HG03439 (cell line): Measurements from ENCODE around the gene NDFIP2.
"Not testable (repeated sequence)": the region's sequence is repeated elsewhere in the genome, so short reads cannot be mapped to it uniquely, and the experiment has no call there.

ENCODE experiments used
- ATAC-seq: cut with Tn5 transposase; IDR thresholded peaks from one replicate; pipeline ENCODE4 v1.9.1; 2021; ENCODE audit warnings: mild to moderate bottlenecking, moderate library complexity; ENCODE audit not compliant: unreplicated experiment

Gene NDFIP2

DNA sequence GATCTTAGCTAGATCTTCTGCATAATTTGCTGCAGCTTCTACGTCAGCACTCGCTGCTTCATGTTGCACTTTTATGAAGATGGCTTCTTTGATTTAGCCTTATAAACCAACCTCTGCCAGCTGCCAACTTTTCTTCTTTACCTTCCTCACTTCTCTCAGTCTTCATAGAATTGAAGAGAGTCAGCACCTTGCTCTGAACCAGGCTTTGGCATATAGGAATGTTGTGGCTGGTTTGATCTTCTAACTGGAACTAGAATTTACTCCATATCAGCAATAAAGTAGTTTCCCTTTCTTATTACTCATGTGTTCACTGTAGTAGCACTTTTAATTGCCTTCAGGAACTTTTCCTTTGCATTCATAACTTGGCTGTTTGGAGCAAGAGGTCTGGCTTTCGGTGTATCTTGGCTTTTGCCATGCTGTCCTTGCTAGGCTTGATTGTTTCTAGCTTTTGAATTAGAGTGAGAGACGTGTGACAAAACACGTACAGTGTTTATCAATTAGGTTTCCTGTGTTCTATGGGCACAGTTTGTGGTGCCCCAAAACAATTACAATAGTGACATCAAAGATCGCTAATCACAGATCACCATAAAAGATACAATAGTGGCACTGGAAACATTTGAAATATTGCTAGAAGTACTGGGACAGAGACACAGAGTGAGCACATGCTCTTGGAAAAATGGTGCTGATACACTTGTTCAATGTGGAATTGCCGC, 50.7 kb downstream of the NDFIP2 start:
- no peak for ATAC-seq

DNA sequence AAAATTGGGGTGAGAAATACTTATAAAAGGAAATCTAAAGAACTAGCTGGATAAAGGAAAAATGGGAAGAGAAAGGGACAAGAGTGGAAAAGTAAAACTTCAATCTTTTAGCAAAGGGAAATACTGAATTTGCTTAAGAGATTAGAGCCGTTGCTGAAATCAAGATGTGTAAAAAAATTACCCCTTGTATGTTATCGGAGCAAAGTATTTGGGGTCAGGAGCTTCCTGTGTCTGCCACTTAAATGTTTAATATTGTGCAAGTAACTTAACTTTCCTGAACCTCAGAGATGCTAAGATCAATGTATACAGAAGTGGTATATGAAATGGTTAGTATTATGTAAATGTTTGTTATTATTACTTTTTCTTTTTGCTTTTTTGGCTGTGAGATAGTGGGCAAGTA, 51.6 kb downstream of the NDFIP2 start:
- no peak for ATAC-seq

DNA sequence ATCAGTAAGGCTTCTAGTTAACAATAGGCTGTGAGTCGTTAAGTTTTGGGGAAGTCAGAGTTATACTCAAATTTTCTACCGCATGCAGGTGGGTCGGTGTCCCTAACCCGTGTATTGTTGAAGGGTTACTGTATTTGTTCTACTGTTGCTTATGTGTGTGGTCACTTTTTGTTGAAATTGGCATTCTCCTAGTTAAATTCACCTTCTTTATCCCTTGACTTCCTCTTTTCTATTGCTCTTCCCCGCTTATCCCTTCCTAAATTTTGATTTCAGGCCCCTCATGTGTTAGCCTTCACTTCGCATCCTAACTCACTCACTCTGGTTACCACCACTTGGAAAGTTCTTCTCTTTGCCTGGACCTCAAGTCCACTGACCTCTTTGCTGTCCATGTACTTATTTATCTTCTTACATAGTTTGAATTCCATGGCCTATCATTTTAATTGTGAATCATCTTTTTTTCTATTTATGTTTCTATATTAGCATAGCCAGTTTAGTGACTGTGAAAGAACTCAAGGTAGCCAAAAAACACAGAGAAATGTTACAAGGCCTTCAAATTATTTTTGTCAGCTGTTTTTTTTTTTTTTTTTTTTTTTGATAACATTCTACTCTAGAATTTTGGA, 52.9 kb downstream of the NDFIP2 start:
- no peak for ATAC-seq

DNA sequence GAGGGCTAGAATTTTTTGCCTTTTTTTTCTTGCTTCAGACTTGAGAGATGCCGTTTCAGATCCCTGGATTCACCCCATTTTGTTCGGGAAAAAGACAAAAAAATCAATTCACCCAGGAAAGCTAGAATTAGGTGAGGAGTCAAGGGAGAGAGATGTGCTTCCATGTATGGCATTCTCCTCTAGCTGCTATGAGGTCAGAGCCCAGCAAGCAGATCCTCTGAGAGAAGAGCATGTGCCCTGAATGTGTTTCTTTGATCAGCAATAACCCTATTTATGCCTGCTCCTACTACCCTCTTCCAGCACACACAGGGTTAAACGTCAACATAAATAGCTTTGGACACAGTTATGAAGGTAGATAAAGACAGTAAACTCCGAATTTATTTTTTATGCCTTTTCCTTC, 53.6 kb downstream of the NDFIP2 start:
- ATAC-seq: no peak

DNA sequence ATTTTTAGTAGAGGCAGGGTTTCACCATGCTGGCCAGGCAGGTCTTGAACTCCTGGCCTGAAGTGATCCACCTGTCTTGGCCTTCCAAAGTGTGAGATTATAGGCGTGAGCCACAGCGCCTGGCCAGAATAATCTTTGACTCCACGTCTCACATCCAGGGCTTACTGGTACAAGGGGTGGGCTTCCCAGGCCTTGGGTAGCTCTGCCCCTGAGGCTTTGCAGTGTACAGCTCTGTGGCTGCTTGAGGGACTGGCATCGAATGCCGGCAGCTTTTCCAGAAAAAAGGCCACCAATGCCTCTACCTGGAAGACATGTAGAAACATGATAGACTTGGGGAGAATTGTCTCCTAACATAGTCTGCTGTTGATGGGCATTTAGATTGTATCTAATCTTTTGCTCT, 57.8 kb downstream of the NDFIP2 start:
- ATAC-seq: no peak

DNA sequence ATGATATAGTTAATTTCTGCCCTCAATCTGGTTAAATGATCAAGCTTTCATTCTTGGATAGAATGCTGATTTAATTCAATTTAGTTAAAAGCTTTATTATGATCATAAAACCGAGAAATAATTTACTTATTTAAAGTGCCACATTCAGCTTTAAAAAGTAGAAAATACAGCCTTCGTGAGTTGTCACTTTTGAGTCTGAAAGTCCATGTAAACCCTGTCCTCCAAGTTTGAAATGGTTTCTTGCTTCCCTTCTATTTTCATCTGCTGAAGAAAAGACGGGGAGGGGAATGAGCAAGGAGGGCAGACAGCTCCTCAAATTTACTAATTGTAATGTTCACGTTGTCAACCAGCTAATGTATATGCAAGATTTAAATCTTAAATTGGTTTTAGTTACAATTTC, 59.5 kb downstream of the NDFIP2 start:
- ATAC-seq: no peak

DNA sequence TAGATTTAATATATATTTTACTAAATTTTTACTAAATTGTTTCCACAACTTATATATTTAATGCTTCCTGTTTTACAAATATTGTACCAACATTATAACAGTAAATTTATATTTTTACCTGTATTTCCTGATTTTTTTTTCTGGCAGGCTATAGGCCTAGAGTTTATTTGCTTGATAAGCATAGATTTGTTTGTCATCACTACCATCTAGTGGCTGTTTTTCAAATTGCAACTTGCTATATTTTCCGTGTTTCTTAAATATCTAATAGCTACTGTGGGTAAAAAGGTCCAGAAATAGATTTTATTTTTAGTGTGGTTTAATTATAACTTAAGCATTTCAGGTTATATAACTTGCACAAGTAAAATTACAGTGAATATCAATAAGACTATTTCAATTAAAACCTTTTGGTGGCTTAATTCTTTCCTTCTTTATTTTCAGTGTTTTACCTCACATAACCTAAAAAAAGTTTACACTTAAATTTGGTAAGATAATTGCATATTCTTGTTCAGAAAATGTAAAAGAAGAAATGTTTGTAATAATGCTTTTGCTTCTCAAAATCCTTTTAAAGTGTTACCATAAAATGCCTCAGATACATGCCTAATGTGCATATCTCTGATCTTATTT, 60.6 kb downstream of the NDFIP2 start:
- no peak for ATAC-seq

DNA sequence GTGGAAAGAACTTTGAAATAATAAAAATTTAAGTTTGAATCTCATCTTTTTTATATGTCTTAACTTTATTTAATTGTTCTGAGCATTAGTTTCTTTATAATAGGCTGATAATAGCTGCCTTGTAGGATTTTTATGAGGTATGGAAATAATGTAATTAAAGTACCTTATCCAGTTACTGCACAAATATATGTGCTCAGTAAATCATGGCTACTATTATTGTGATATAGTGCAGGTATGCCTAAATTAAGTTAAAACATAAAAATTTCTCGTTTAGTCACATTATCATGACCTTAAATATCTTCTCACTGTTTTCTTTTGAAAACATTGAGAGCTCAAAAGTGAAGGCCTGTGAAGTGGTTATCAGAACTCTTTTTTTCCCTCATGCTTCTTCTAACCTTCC, 62.9 kb downstream of the NDFIP2 start:
- no peak for ATAC-seq

DNA sequence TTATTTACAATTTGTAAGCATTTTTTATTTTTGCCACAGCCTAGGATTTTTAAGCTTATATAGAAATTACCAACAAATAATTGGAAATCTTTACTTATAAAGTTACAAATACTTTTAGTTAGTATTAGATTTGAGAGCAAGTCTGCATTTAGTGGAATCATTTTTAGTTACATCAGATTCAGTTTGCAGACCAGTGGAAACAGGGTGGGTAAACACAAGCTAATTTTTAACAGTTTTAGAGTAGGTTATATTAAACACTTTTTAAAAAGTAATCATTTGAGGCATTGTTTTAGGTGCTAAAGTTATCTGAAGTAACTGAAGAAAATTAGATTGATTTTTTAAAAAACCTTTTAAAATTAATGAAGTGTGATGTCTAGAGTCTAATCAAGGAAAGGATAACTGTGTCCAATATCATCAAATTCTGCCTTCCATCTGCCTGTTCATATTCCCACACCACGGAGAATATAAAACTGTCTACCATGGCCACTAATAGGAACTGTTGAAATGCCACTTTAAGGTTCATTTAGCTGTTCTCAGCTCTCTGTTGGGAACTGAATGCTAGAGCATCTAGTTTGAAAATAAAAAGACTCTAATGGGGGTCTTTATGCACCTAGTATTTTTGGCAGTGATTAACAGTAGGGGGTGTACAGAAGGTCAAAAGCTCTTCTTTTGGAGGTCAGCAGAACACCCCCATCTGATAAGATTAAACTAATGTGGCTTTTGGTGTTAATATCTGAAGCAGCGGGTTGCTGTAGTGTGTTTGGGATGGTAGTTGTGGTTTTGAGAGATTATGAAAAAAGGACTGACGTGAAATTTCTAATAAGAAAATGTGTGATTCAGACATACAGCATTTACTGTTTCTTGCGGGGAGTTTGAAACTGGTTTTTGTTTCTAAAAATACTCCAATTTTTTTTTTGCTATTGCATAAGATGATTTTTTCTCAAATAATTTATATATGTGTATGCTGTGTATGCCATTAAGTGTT, 66.5 kb downstream of the NDFIP2 start:
- ATAC-seq: no peak

DNA sequence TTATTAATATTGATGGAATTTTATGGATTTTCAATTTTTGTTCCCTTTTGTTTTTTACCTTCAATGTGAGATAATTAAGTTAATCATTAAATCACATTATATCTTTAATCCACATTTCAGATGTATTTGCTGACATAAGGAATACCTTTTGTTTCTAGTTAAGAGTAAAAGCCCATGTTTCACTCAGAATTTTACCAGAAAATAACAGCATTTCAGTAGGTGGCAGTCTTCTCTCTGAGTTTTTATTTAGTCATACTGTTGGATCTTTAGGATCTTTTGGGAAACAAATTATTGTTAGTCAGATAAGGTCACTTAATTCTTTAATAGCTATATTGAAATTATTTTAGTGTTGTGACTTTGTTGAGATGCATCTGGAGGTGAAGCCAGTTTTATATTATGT, 67.9 kb downstream of the NDFIP2 start:
- no peak for ATAC-seq

DNA sequence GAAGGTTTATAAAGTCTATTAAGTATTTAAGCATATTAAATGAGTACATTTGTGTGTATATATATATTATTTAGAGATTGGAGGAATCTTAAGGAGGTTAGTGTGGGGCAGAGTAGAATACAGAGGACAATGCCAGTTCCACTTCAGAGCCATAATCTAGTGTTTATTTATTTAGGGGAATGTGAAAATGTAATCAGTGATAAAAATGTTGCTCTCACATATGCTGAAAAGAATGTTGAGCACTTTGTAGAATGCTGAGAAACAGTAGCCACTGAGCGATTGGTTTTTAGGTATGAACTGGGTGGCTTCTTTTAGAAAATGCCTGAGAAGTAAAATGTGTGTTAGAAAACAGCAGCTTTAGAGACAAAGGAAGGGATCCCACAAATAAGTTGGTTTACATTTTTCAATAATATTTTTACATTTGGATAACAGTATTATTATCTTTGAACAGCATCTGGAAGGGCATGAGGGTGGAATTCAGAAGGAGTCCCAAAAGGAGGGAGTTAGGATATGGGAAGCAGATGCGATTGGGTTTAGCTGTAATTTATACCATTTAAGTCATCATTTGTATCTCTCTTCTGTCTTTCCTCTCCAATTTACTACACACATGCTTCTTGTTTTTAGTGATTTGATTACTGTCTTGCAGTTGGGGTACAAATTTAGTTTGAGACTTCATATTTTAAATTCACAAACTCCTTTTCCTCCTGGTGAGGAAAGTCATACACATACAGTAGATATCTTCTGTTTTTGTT, 68.6 kb downstream of the NDFIP2 start:
- ATAC-seq: no peak

DNA sequence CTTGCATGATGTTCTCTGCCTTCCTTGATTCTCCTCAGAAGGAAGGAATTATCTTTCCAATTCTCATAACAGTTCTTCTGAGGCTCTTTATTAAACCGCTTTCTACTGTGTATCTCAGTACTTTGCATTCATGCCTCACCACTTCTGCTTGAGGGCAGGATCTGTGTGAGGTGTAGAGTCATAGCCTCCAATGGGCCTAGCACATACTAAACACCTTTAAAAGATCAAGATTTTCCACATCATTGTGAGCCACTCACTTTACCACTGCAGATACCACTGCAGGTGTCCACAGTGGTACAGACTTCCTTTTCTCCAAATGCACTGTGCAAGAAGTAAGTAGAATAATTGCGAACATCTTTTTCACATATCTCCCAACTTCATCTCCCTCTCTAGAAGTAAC, 76.7 kb downstream of the NDFIP2 start:
- ATAC-seq: no peak

DNA sequence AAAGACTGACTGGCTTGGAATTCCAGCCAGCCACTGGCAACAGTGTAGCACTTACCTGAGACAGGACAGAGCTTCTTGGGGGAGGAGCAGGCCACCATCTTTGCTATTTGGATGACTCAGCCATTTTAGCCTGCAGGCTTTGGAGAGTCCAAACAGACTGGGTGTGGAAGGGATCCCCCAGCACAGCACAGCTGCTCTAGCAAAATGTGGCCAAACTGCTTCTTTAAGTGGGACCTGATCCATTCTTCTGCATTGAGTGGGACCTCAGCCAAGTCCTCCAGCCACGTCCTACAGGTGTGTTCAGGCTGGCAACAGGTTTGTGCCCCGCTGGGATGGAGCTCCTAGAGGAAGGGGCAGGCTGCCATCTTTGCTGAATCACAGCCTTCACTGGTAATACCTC, 80.0 kb downstream of the NDFIP2 start:
- ATAC-seq: no peak

DNA sequence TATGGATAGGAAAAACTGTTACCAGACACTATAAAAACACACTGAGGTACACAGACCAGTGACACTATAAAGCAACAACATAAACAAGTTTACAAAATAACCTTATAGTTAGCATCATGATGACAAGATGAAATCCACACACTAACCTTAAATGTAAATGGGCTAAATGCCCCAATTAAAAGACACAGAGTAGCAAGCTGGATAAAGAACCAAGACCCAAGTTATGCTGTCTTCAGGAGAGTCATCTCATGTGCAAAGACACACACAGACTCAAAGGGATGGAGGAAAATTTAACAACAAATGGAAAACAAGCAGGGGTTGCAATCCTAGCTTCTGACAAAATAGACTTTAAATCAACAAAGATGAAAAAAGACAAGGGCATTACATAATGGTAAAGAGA, 81.6 kb downstream of the NDFIP2 start:
- no peak for ATAC-seq

DNA sequence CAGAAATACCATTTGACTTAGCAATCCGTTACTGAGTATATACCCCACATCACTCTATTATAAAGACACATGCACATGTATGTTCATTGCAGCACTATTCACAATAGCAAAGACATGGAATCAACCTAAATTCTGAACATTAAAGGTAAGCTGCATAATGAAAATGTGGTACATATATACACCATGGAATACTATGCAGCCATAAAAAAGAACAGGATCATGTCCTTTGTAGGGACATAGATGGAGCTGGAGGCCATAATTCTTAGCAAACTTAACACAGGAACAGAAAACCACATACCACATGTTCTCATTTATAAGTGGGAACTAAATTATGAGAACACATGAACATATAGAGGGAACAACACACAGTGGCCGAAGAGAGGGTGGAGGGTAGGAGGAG, 85.2 kb downstream of the NDFIP2 start:
- ATAC-seq: no peak

DNA sequence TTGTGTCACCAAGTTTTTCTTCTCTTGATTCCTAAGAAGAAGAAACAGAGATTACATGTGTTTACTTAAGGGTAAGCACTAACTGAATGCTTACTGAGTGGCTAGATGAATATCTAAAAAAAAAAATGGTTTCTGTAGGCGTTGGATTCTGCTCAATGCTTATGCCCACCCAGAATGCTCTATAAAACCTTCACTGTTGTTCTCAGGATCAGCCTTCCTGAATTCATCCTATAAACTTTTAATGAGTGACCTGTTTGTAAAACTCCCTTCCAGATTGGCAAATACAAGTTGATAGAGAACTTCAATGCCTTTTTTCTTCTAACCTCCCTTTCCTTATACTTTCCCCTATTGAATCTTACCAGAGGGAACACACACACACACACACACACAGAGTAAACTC, 90.2 kb downstream of the NDFIP2 start:
- no peak for ATAC-seq

DNA sequence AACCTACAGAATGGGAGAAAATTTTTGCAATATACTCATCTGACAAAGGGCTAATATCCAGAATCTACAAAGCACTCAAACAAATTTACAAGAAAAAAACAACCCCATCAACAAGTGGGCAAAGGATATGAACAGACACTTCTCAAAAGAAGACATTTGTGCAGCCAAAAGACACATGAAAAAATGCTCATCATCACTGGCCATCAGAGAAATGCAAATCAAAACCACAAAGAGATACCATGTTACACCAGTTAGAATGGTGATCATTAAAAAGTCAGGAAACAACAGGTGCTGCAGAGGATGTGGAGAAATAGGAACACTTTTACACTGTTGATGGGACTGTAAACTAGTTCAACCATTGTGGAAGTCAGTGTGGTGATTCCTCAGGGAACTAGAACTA, 92.9 kb downstream of the NDFIP2 start:
- not testable (repeated sequence) for ATAC-seq

DNA sequence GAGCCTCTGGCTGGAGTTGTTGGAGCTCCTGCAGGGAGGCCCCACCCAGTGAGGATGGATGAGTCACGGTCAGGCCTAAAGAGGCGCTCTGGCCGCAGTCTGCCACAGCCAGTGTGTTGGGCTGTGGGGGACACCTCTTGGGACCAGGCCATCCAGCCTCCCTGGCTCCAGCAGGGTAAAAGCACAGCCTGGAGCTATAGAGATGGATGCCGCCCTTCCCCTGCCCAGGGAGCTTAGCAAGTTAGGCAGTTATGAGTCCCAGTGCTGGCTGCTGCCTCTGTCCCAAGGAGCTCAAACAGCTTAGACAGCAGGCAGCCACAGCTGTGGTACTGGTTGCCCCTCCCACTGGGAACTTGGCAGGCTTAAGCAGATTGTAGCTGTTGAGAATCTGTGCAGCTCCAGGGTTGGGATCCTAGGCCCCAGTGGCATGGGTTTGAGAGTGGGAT, 100.9 kb downstream of the NDFIP2 start:
- no peak for ATAC-seq

DNA sequence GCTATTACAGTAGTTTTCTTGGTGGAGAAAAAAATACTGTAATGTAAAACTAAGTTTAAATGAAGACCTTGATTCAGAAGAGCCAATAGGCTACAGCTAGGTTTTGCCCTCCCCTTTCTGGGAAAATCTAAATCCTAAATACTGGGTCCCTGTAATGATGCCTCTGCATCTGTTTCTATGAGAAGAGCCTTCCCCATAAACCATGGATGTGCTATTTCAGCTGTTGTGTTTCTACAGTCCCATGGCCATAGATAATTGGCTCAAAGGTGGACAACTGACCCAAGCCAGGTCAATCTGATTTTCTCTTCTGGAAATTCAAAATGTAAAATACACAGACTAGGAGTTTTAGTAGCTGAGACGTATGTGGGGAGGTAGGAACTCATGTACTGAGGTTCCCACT, 101.9 kb downstream of the NDFIP2 start:
- no peak for ATAC-seq

DNA sequence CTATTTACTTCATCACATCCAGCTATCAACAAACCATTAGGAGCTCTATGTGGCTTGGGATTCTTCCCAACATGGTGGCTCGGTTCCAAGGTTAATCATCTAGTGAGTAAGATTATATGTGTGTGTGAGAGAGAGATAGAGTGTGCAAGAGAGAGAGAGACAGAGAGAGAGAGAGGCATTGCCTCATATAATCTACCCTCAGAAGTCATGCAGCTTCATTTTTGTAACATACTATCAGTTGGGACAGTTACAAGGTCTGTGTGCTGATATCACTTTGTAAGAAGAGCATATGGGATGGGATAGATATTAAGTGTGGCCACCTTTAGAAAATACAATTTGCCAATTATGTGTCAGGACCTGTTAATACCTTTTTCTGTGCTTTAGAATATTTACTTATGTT, 104.1 kb downstream of the NDFIP2 start:
- ATAC-seq: no peak
